ENCODE results near the gene KCND1. TPM values are rescaled to one million over a fixed set of nuclear protein-coding genes. Genes with fewer than 3 reads are reported as not detected.

KCND1 gene
- 1 to 10 TPM; 2.1 to 2.7 TPM for total RNA-seq

DNA sequence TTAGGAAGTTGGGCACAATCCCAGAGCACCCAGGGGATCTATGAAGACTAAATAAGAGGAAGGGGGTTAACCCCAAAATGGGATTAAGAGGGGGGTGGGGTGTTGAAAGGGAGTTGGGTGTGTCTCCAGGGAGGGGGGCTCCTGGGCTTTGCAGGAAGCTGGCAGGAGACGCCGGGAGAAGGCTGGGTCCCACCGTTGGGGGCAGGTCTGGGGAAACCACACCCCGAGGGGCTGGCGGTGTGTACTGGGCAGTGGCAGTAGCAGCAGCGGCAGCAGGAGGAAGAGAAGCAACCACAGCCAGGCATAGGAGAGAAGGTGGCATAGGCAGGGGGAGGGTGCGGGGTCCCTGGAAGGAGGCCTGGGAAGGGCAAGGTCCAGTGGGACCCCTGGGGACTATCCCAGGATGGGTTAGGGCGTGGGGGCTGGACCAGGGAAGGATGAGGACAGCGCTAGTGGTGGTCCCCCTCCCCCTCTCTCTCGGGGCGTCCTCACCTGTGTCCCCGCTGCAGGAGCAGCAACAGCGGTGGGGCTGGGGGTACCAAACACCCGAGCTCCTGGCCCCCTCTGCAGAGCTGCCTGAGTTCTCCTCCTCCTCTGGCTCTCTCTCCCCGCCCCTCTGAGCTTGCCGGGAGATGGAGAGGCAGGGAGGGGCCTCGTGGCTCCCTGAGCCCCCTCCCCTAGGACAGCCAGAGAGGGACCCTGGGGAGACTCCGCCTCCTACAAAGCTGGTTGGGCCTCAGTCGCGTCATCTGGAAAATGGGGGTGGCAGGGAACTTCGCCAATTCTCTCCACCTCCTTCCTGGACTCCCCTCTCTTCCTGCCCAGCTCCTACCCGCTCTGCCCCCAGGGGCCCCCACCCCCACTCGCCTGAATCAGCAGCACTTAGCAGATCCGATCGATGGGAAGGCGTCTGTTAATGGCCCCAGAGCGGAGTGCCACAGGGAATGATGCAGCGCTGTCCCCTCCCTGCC lies at the start of gene KCND1:
TSS of gene KCND1 (minus strand) at position 596 of the 971 bp plus-strand sequence. CDS start 1,573 bp downstream, outside the sequence.
- peaks cover 12% of the 10 kb centered on the region for H3K36me3 Mint-ChIP-seq (ENCODE audit: low read depth)
- H3K9me3 Mint-ChIP-seq: no peaks in the 10 kb centered on the region
- H3K27ac Mint-ChIP-seq: no peak within 1 kb of the TSS
- H3K27me3 Mint-ChIP-seq (ENCODE audit: low read depth): no peaks in the 10 kb centered on the region
- CTCF ChIA-PET: interaction anchor here (0.9 to 1.6 kb wide), 5 partner anchors 13 to 233 kb away, joined by 3 to 5 read pairs (median 4); partner anchors contain the start of gene GRIPAP1
- intact Hi-C loops (cut with micrococcal nuclease): loop anchor here (1.0 kb wide), 1 partner anchor 72 kb away; the partner anchor contains the start of gene TFE3
- H3K4me3 Mint-ChIP-seq: peak within 1 kb of the TSS; percentile 42
- H3K4me1 Mint-ChIP-seq (ENCODE audit: low read depth): peaks cover 13% of the 10 kb centered on the region
- DNase-seq: peak; percentile 35

- intact Hi-C loops (cut with micrococcal nuclease): no loop called here
- CTCF ChIA-PET: no interaction called here
Observed at GRCh38 chrX:49019599-49020249, 48.1 kb upstream of the KCND1 start.

DNA sequence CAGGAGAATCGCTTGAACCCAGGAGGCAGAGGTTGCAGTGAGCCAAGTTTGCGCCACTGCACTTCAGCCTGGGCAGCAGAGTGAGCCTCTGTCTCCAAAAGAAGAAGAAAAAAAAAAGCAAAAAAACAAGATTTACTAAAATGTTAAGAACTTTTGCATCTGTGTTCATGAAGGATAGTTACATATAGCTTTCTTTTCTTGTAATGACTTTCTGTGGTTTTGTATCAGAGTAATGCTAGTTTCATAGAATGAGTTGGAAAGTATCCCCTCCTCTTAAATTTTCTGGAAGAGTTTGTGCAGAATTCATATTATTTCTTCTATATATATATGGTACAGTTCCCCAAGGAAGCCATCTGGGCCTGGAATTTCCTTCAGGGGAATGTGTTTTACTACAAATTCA lies 47.4 kb upstream of the KCND1 start:
- H3K36me3 Mint-ChIP-seq (ENCODE audit: low read depth): no peaks in the 10 kb centered on the region
- no peaks in the 10 kb centered on the region for H3K4me1 Mint-ChIP-seq (ENCODE audit: low read depth)
- H3K27ac Mint-ChIP-seq: no peak overlapping the region
- H3K27me3 Mint-ChIP-seq (ENCODE audit: low read depth): no peaks in the 10 kb centered on the region
- H3K4me3 Mint-ChIP-seq: no peak overlapping the region
- DNase-seq: no peak
- CTCF ChIA-PET: no interaction called here
- intact Hi-C loops (cut with micrococcal nuclease): no loop called here
- H3K9me3 Mint-ChIP-seq: no peaks in the 10 kb centered on the region

More at GRCh38 chrX:49019599-49020249, 48.1 kb upstream of the KCND1 start:
- Mint-ChIP-seq H3K36me3 (ENCODE audit: low read depth) (no peaks in the 10 kb centered on the region), H3K4me3 (no peak overlapping the region), H3K4me1 (ENCODE audit: low read depth) (no peaks in the 10 kb centered on the region), H3K27me3 (ENCODE audit: low read depth) (no peaks in the 10 kb centered on the region), H3K27ac (no peak overlapping the region), H3K9me3 (no peaks in the 10 kb centered on the region)
- no peak for DNase-seq

DNA sequence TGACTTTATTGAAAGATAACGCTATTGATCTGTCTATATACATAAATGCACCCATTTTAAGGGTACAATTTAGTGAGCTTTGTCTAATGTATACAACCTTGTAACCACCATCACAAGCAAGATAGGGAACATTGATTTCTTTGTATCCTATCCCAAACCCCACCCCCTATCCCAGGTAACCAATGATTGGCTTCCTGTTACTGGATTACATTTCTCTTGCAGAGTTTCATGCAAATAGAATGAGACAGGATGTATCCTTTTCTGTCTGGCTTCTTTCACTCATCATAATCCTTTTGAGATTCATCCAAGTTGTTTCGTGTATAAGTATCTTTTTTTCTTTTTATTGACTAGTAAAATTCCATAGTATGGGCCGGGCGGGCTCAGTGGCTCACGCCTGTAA lies 32.1 kb upstream of the KCND1 start:
- intact Hi-C loops (cut with micrococcal nuclease): loop anchor here (5.0 kb wide), 2 partner anchors 91 to 106 kb away; partner anchors contain the start of genes PQBP1, SLC35A2 and TIMM17B
- CTCF ChIA-PET: interaction anchor here (0.6 kb wide), 1 partner anchor 204 kb away, joined by 5 read pairs; no protein-coding TSS in a partner anchor
- H3K4me1 Mint-ChIP-seq (ENCODE audit: low read depth): peaks cover 26% of the 10 kb centered on the region
- no peaks in the 10 kb centered on the region for H3K9me3 Mint-ChIP-seq
- H3K27ac Mint-ChIP-seq: peak overlapping the region; percentile 63
- no peak for DNase-seq
- H3K36me3 Mint-ChIP-seq (ENCODE audit: low read depth): peaks cover 11% of the 10 kb centered on the region
- no peaks in the 10 kb centered on the region for H3K27me3 Mint-ChIP-seq (ENCODE audit: low read depth)
- no peak overlapping the region for H3K4me3 Mint-ChIP-seq

DNA sequence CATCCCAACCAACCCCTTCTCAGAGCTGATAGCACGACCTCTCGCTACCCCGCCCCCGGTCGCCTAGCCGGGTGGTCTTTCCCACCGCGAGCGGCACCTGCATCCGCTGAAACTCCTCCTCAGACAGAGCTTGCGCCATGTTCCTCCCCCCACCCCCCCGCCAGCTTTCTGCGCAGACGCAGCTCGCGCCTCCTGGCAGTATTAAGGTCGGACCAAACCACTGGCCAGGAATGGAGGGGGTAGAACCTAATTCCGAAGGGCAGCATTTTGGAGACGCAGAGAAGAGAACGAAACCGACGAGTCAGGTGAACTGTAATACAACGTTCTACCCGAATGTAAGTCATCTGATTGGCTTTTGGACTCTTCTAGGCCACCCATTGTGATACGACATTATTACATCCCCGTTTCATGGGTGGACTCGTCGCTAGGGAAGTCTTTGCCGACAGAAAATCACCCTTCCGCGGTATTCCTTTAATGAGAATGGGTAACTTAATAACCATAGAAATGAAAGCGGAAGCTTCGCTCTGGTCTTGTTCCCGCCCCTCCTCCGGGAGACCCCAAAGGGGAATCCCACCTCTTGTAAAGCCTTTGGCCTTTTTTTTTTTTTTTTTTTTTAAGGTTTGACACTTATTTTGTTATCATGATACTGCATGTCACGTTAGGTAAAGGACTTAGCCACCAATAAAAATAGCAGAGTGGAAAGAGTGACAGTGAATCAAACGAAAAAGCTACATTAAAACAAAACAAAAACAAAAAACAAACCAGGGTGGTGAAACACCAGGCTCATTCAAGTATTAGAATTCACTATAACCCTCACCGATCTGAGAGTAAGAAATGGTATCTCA lies 30.7 kb upstream of the KCND1 start, which contains the start of gene GRIPAP1:
TSS of gene GRIPAP1 (minus strand) at position 174 of the 845 bp plus-strand sequence. CDS start at position 139, 35 bp downstream.
- H3K4me1 Mint-ChIP-seq (ENCODE audit: low read depth): peaks cover 37% of the 10 kb centered on the region
- intact Hi-C loops (cut with micrococcal nuclease): loop anchor here (1.0 to 5.0 kb wide), 5 partner anchors 41 to 266 kb away; partner anchors contain the start of genes PQBP1, SLC35A2, TFE3 and TIMM17B
- DNase-seq: peak; percentile 85
- H3K4me3 Mint-ChIP-seq: peak within 1 kb of the TSS; percentile 99
- peak within 1 kb of the TSS; percentile 97 for H3K27ac Mint-ChIP-seq
- CTCF ChIA-PET: interaction anchor here (0.6 to 1.1 kb wide), 2 partner anchors 30 to 90 kb away, joined by 3 to 4 read pairs; partner anchors contain the start of gene KCND1
- no peaks in the 10 kb centered on the region for H3K9me3 Mint-ChIP-seq
- no peaks in the 10 kb centered on the region for H3K27me3 Mint-ChIP-seq (ENCODE audit: low read depth)
- peaks cover 23% of the 10 kb centered on the region for H3K36me3 Mint-ChIP-seq (ENCODE audit: low read depth)

- H3K36me3 Mint-ChIP-seq (ENCODE audit: low read depth): peaks cover 27% of the 10 kb centered on the region
- peak overlapping the region; percentile 97 for H3K27ac Mint-ChIP-seq
- no peaks in the 10 kb centered on the region for H3K27me3 Mint-ChIP-seq (ENCODE audit: low read depth)
- CTCF ChIA-PET: interaction anchor here (0.6 to 1.1 kb wide), 2 partner anchors 30 to 89 kb away, joined by 3 to 4 read pairs; partner anchors contain the start of gene KCND1
- H3K4me1 Mint-ChIP-seq (ENCODE audit: low read depth): peaks cover 43% of the 10 kb centered on the region
- H3K9me3 Mint-ChIP-seq: no peaks in the 10 kb centered on the region
- DNase-seq: peak; percentile 63
- intact Hi-C loops (cut with micrococcal nuclease): loop anchor here (1.0 to 5.0 kb wide), 5 partner anchors 42 to 265 kb away; partner anchors contain the start of genes PQBP1, SLC35A2, TFE3 and TIMM17B
- H3K4me3 Mint-ChIP-seq: peak overlapping the region; percentile 99
Observed at GRCh38 chrX:49001521-49002090, 30.0 kb upstream of the KCND1 start.

- peaks cover 27% of the 10 kb centered on the region for H3K36me3 Mint-ChIP-seq (ENCODE audit: low read depth)
- H3K9me3 Mint-ChIP-seq: no peaks in the 10 kb centered on the region
- DNase-seq: no peak
- peak overlapping the region; percentile 99 for H3K4me3 Mint-ChIP-seq
- CTCF ChIA-PET: no interaction called here
- peaks cover 44% of the 10 kb centered on the region for H3K4me1 Mint-ChIP-seq (ENCODE audit: low read depth)
- no peaks in the 10 kb centered on the region for H3K27me3 Mint-ChIP-seq (ENCODE audit: low read depth)
- peak overlapping the region; percentile 13 for H3K27ac Mint-ChIP-seq
- intact Hi-C loops (cut with micrococcal nuclease): loop anchor here (5.0 kb wide), 2 partner anchors 88 to 103 kb away; partner anchors contain the start of genes PQBP1, SLC35A2 and TIMM17B
Observed at GRCh38 chrX:49000636-49001035, 29.0 kb upstream of the KCND1 start.

DNA sequence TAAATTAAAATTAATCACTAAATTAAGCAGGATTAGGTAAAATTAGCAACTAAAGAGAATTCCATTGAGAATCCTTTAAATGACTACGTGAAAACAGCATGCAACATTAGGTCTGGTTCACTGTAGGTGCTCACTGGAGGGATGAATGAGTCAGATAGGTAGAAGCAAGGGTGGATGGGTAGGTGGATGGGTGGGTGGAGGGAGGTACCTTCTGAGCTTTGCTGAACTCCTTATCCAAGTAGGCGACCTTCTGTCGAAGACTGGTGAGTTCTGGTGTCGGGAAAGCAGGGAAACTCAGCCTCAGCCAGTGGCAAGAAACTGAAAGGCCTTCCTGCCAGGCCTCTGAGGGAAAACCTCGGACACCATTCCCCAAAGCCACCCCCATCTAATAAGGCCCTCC lies 27.4 kb upstream of the KCND1 start:
- H3K4me3 Mint-ChIP-seq: no peak overlapping the region
- peaks cover 44% of the 10 kb centered on the region for H3K4me1 Mint-ChIP-seq (ENCODE audit: low read depth)
- intact Hi-C loops (cut with micrococcal nuclease): loop anchor here (2.0 kb wide), 1 partner anchor 32 kb away; no protein-coding TSS in a partner anchor
- H3K9me3 Mint-ChIP-seq: no peaks in the 10 kb centered on the region
- no peaks in the 10 kb centered on the region for H3K27me3 Mint-ChIP-seq (ENCODE audit: low read depth)
- DNase-seq: peak; percentile 21
- CTCF ChIA-PET: no interaction called here
- peaks cover 35% of the 10 kb centered on the region for H3K36me3 Mint-ChIP-seq (ENCODE audit: low read depth)
- no peak overlapping the region for H3K27ac Mint-ChIP-seq

DNA sequence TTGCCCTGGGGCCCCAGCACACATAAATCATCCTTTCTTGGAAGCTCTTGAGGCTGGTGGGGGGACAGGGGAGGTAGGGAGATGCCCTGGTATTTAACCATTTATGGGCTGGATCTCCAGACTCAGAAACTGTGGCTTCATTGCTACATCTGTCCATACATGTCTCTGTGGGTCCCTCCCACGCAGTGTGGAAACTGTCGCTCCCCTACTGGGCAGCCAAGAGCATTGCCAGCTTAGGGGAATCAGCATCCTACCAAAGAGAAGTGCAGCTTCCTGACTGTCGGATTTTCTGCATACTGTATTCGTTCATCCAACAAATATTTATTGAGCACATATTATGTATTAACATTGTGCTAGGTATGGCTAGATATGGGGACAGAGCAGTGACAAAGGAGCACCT lies 26.7 kb upstream of the KCND1 start:
- CTCF ChIA-PET: no interaction called here
- Mint-ChIP-seq H3K27ac (no peak overlapping the region), H3K4me3 (no peak overlapping the region), H3K4me1 (ENCODE audit: low read depth) (peaks cover 42% of the 10 kb centered on the region), H3K27me3 (ENCODE audit: low read depth) (no peaks in the 10 kb centered on the region), H3K36me3 (ENCODE audit: low read depth) (peaks cover 35% of the 10 kb centered on the region), H3K9me3 (no peaks in the 10 kb centered on the region)
- DNase-seq: no peak
- intact Hi-C loops (cut with micrococcal nuclease): loop anchor here (2.0 kb wide), 1 partner anchor 32 kb away; no protein-coding TSS in a partner anchor

GRCh38 chrX:48997865-48998264 lies 26.2 kb upstream of the KCND1 start:
- H3K27ac Mint-ChIP-seq: peak overlapping the region; percentile 7
- peaks cover 36% of the 10 kb centered on the region for H3K36me3 Mint-ChIP-seq (ENCODE audit: low read depth)
- CTCF ChIA-PET: no interaction called here
- intact Hi-C loops (cut with micrococcal nuclease): loop anchor here (2.0 kb wide), 1 partner anchor 31 kb away; no protein-coding TSS in a partner anchor
- no peaks in the 10 kb centered on the region for H3K9me3 Mint-ChIP-seq
- peaks cover 42% of the 10 kb centered on the region for H3K4me1 Mint-ChIP-seq (ENCODE audit: low read depth)
- no peaks in the 10 kb centered on the region for H3K27me3 Mint-ChIP-seq (ENCODE audit: low read depth)
- no peak for DNase-seq
- no peak overlapping the region for H3K4me3 Mint-ChIP-seq

DNA sequence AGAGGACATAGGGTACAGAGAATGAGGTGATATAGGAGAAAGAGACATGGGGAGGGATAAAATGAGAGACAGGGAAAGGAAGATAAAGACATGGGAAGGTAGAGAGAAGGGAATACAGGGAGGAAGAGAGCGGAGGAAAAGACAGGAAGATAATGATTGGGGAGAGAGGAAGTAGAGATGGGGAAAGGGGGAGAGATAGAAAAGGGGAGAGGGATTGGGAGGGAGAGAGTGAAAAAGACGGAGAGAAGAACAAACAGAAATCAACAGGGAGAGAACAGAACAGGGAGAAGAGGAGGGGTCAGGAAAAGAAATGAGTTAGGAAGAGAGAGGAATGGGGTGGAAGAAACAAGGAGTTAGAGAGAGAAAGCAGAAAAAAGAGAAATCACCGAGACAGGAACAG lies 25.8 kb upstream of the KCND1 start:
- no peak for DNase-seq
- intact Hi-C loops (cut with micrococcal nuclease): no loop called here
- Mint-ChIP-seq H3K9me3 (no peaks in the 10 kb centered on the region), H3K27me3 (ENCODE audit: low read depth) (no peaks in the 10 kb centered on the region), H3K4me3 (no peak overlapping the region), H3K36me3 (ENCODE audit: low read depth) (peaks cover 36% of the 10 kb centered on the region), H3K27ac (no peak overlapping the region), H3K4me1 (ENCODE audit: low read depth) (peaks cover 42% of the 10 kb centered on the region)
- CTCF ChIA-PET: no interaction called here
